ENCODE results near the gene GRHL1.

GRCh38 chr2:9949992-9950520, 1.4 kb upstream of the GRHL1 start:
- TF ChIP-seq CTCF (IDR thresholded peaks at IDR 0.05) (no peak), EZH2 (IDR thresholded peaks at IDR 0.05; ENCODE audit: borderline replicate concordance, insufficient read depth, low read depth, low read length, poor library complexity, severe bottlenecking) (no peak)
